Activated naive CD8-positive, alpha-beta T cell treated with anti-CD3 and anti-CD28 coated beads, Interleukin-2, amount 10 ng/mL, durations not matched to agents 7 days and 5 days (primary cell): ENCODE data around the gene PDZD2. TPM values are rescaled to one million over a fixed set of nuclear protein-coding genes. Genes with fewer than 3 reads are reported as not detected.

ENCODE experiments used
- ATAC-seq: fragments of 150-1000 bp; cut with Tn5 transposase; one replicate; pipeline ENCODE4 v1.10.0; 2021; ENCODE audit warnings: low read depth, moderate library complexity
- POLR2A ChIA-PET: fragments of 350-600 bp; sonication (Branson Sonifier 250); formaldehyde crosslinking; loops from one replicate; lab custom pipeline; 2021; ENCODE audit warnings: antibody characterized with exemption; lab: Charles Lee
- DNase-seq: peaks from one replicate; pipeline ENCODE4 v3.0.0; 2021
- H3K27ac Mint-ChIP-seq: one replicate; pipeline ENCODE4 v1.8.0; 2022; ENCODE audit warnings: mild to moderate bottlenecking, mixed read lengths
- H3K27me3 Mint-ChIP-seq: one replicate; pipeline ENCODE4 v1.8.0; 2022; ENCODE audit warnings: mild to moderate bottlenecking, moderate library complexity, mixed read lengths
- H3K36me3 Mint-ChIP-seq: one replicate; pipeline ENCODE4 v1.8.0; 2021; ENCODE audit warnings: mild to moderate bottlenecking, mixed read lengths
- H3K4me1 Mint-ChIP-seq: one replicate; pipeline ENCODE4 v1.8.0; 2021; ENCODE audit warnings: mixed read lengths
- H3K4me3 Mint-ChIP-seq: one replicate; pipeline ENCODE4 v1.8.0; 2022; ENCODE audit warnings: mild to moderate bottlenecking, moderate library complexity, mixed read lengths
- H3K9me3 Mint-ChIP-seq: one replicate; pipeline ENCODE4 v1.8.0; 2021; ENCODE audit warnings: mixed read lengths
- total RNA-seq, 2 experiments: library from RNA; stranded (reverse); gene quantifications; one replicate each; pipeline ENCODE4 v1.2.3, GENCODE V29; 2021

PDZD2 gene
- total RNA-seq, 2 experiments from 2014 or later, result 0.14 to 0.22 TPM

GRCh38 chr5:32083981-32084430 is 445.1 kb downstream of the PDZD2 start:
- H3K36me3 Mint-ChIP-seq, result no peaks in the 10 kb centered on the region
- H3K4me3 Mint-ChIP-seq, result no peak overlapping the region
- ATAC-seq, result no peak
- H3K27me3 Mint-ChIP-seq, result no peaks in the 10 kb centered on the region
- POLR2A ChIA-PET, result no interaction called here
- H3K27ac Mint-ChIP-seq, result no peak overlapping the region
- H3K4me1 Mint-ChIP-seq, result no peaks in the 10 kb centered on the region
- no peak for DNase-seq
- H3K9me3 Mint-ChIP-seq, result no peaks in the 10 kb centered on the region

DNA sequence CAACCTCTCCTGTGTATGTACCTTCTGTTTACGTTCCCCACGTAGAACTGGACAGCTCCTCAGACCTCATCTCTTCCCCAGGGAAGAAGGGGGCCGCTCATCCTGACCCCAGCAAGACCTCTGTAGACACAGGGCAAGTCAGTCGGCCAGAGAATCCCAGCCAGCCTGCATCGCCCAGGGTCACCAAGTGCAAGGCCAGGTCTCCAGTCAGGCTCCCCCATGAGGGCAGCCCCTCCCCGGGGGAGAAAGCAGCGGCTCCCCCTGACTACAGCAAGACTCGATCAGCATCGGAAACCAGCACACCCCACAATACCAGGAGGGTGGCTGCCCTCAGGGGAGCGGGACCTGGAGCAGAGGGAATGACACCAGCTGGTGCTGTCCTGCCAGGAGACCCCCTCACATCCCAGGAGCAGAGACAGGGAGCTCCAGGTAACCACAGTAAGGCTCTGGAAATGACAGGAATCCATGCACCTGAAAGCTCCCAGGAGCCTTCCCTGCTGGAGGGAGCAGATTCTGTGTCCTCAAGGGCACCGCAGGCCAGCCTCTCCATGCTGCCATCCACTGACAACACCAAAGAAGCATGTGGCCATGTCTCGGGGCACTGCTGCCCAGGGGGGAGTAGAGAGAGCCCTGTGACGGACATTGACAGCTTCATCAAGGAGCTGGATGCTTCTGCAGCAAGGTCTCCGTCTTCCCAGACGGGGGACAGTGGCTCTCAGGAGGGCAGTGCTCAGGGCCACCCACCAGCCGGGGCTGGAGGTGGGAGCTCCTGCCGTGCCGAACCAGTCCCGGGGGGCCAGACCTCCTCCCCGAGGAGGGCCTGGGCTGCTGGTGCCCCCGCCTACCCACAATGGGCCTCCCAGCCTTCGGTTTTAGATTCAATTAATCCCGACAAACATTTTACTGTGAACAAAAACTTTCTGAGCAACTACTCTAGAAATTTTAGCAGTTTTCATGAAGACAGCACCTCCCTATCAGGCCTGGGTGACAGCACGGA is 448.5 kb downstream of the PDZD2 start:
- no peak for DNase-seq
- no peaks in the 10 kb centered on the region for H3K4me1 Mint-ChIP-seq
- H3K27ac Mint-ChIP-seq, result no peak overlapping the region

DNA sequence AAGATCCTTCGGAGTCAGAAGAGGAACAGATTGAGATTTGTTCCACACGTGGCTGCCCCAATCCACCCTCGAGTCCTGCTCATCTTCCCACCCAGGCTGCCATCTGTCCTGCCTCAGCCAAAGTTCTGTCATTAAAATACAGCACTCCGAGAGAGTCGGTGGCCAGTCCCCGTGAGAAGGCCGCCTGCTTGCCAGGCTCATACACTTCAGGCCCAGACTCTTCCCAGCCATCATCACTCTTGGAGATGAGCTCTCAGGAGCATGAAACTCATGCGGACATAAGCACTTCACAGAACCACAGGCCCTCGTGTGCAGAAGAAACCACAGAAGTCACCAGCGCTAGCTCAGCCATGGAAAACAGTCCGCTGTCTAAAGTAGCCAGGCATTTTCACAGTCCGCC is 449.3 kb downstream of the PDZD2 start:
- POLR2A ChIA-PET, result no interaction called here
- ATAC-seq, result no peak

More for the DNA sequence above, 448.5 kb downstream of the PDZD2 start:
- Mint-ChIP-seq H3K4me3 (no peak overlapping the region), H3K27me3 (no peaks in the 10 kb centered on the region), H3K9me3 (no peaks in the 10 kb centered on the region), H3K36me3 (no peaks in the 10 kb centered on the region)
- POLR2A ChIA-PET, result no interaction called here
- ATAC-seq, result no peak

GRCh38 chr5:32089146-32090000 is 450.4 kb downstream of the PDZD2 start:
- no peak for ATAC-seq
- H3K36me3 Mint-ChIP-seq, result no peaks in the 10 kb centered on the region
- no peak for DNase-seq

More for the DNA sequence above, 449.3 kb downstream of the PDZD2 start:
- Mint-ChIP-seq H3K27ac (no peak overlapping the region), H3K27me3 (no peaks in the 10 kb centered on the region), H3K4me3 (no peak overlapping the region), H3K36me3 (no peaks in the 10 kb centered on the region), H3K9me3 (no peaks in the 10 kb centered on the region), H3K4me1 (peaks cover 3% of the 10 kb centered on the region)
- DNase-seq, result no peak

GRCh38 chr5:32090026-32090754 is 451.3 kb downstream of the PDZD2 start:
- H3K36me3 Mint-ChIP-seq, result no peaks in the 10 kb centered on the region
- no peak for ATAC-seq
- H3K27me3 Mint-ChIP-seq, result no peaks in the 10 kb centered on the region
- H3K9me3 Mint-ChIP-seq, result no peaks in the 10 kb centered on the region
- POLR2A ChIA-PET, result no interaction called here
- H3K4me1 Mint-ChIP-seq, result peaks cover 5% of the 10 kb centered on the region
- no peak overlapping the region for H3K4me3 Mint-ChIP-seq
- no peak overlapping the region for H3K27ac Mint-ChIP-seq
- DNase-seq, result no peak

More at GRCh38 chr5:32089146-32090000, 450.4 kb downstream of the PDZD2 start:
- H3K27ac Mint-ChIP-seq, result no peak overlapping the region
- peaks cover 5% of the 10 kb centered on the region for H3K4me1 Mint-ChIP-seq
- H3K27me3 Mint-ChIP-seq, result no peaks in the 10 kb centered on the region
- POLR2A ChIA-PET, result no interaction called here
- H3K4me3 Mint-ChIP-seq, result no peak overlapping the region
- no peaks in the 10 kb centered on the region for H3K9me3 Mint-ChIP-seq

GRCh38 chr5:32090755-32091128 is 451.8 kb downstream of the PDZD2 start:
- no peaks in the 10 kb centered on the region for H3K27me3 Mint-ChIP-seq
- peaks cover 5% of the 10 kb centered on the region for H3K4me1 Mint-ChIP-seq
- H3K9me3 Mint-ChIP-seq, result no peaks in the 10 kb centered on the region
- no peak overlapping the region for H3K4me3 Mint-ChIP-seq
- POLR2A ChIA-PET, result no interaction called here
- DNase-seq, result no peak
- no peak overlapping the region for H3K27ac Mint-ChIP-seq
- H3K36me3 Mint-ChIP-seq, result no peaks in the 10 kb centered on the region
- ATAC-seq, result no peak

DNA sequence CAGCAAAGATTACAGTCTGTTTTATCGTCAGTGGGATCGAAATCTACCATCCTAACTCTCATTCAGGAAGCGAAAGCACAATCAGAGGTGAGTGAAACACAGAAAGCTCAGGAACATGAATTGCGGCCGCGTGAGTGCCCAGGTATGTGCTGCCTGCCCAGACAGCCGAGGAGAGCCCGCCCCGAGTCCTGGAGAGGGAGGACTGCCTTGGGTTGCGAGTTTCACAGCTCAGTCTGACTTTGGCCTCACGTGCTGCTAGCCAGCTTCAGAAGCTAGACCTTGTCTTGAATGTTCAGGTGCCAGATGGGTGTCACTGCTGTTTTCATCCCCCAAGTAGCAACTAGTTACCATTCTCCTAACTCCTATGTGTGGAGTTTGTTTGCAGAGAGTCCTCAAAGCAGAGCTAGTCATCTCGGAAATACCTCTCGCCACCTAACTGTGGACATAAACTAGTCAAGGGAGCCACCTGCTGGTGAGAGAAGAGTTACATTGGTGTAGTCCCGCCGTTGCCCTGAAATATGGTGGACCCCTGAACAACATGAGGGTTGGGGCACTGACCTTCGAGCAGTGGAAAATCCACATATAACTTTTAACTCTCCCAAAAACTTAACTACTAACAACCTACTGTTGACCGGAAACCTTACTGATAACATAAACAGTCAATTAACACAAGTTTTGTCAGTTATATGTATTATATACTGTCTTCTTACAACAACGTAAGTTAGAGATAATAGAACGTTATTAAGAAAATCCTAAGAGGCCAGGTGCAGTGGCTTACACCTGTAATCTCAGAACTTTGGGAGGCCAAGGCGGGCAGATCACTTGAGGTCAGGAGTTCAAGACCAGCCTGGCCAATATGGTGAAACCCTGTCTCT is 454.2 kb downstream of the PDZD2 start:
- no peaks in the 10 kb centered on the region for H3K27me3 Mint-ChIP-seq
- H3K4me3 Mint-ChIP-seq, result no peak overlapping the region
- DNase-seq (no peak), ATAC-seq (peak; percentile 93)
- H3K27ac Mint-ChIP-seq, result no peak overlapping the region
- H3K9me3 Mint-ChIP-seq, result no peaks in the 10 kb centered on the region
- peaks cover 5% of the 10 kb centered on the region for H3K4me1 Mint-ChIP-seq
- peaks cover 3% of the 10 kb centered on the region for H3K36me3 Mint-ChIP-seq
- POLR2A ChIA-PET, result interaction anchor here (0.5 to 0.7 kb wide), 3 partner anchors 35 to 267 kb away, joined by 3 to 6 read pairs (median 3); no protein-coding TSS in a partner anchor

- POLR2A ChIA-PET, result no interaction called here
These were observed 455.8 kb downstream of the PDZD2 start for GRCh38 chr5:32094691-32095090.

DNA sequence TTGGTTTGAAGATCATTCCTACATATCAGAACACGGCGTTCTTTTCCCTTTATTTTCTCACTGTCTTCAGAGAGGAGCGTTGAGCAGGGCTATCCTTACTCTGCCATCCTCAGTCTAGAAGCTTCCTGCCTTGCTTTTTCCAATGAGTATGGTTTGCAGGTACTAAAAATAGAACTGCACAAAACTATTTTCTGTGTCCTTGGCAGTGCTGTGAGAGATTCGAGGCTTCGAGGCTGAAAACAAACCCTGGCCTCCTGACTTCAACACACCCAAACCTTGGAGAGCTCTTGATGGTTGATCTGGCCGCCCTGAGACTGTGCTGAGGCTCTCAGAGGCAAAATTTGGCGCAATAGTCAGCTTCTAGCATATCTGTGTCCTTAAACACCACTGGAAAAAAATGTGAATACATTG is 456.3 kb downstream of the PDZD2 start:
- H3K36me3 Mint-ChIP-seq, result peaks cover 6% of the 10 kb centered on the region
- no peak overlapping the region for H3K27ac Mint-ChIP-seq
- H3K4me1 Mint-ChIP-seq, result peaks cover 5% of the 10 kb centered on the region
- H3K9me3 Mint-ChIP-seq, result no peaks in the 10 kb centered on the region
- no peak overlapping the region for H3K4me3 Mint-ChIP-seq
- DNase-seq (no peak), ATAC-seq (no peak)
- H3K27me3 Mint-ChIP-seq, result no peaks in the 10 kb centered on the region
- POLR2A ChIA-PET, result interaction anchor here (0.7 kb wide), 2 partner anchors 269 to 509 kb away, joined by 3 read pairs; no protein-coding TSS in a partner anchor

More at GRCh38 chr5:32094691-32095090, 455.8 kb downstream of the PDZD2 start:
- H3K27me3 Mint-ChIP-seq, result no peaks in the 10 kb centered on the region
- peaks cover 6% of the 10 kb centered on the region for H3K36me3 Mint-ChIP-seq
- no peak overlapping the region for H3K4me3 Mint-ChIP-seq
- H3K4me1 Mint-ChIP-seq, result peaks cover 5% of the 10 kb centered on the region
- H3K9me3 Mint-ChIP-seq, result no peaks in the 10 kb centered on the region
- ATAC-seq (no peak), DNase-seq (no peak)
- no peak overlapping the region for H3K27ac Mint-ChIP-seq

DNA sequence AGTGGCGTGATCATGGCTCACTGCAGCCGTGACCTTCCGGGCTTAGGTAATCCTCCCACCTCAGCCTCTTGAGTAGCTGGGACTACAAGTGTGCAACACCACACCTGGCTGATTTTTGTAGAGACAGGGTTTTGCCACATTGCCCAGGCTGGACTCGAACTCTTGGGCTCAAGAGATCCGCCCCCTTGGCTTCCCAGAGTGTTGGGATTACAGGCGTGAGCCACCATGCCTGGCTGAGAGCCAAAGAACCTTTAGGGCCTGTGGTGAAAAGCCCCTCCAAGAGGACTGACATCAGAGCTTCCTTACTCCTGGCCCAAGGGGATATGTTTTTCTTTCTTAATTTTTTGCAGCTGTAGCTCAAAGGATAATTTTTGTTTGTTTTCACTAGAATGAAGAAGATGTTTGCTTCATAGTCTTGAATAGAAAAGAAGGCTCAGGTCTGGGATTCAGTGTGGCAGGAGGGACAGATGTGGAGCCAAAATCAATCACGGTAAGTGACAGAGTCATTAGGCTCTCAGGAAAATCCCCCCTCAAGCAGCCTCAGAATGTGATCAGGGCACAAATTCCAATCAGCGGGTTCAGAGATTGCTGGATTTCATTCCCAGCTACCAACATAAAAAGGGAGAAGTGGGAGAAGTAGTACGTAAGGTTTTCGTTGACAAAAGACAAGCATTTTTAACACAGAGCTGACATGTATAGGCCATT is 458.1 kb downstream of the PDZD2 start:
- H3K36me3 Mint-ChIP-seq, result peaks cover 6% of the 10 kb centered on the region
- no peak overlapping the region for H3K27ac Mint-ChIP-seq
- POLR2A ChIA-PET, result no interaction called here
- no peaks in the 10 kb centered on the region for H3K27me3 Mint-ChIP-seq
- ATAC-seq (no peak), DNase-seq (no peak)
- H3K4me1 Mint-ChIP-seq, result peaks cover 5% of the 10 kb centered on the region
- H3K9me3 Mint-ChIP-seq, result no peaks in the 10 kb centered on the region
- H3K4me3 Mint-ChIP-seq, result no peak overlapping the region

- no peak overlapping the region for H3K4me3 Mint-ChIP-seq
- H3K9me3 Mint-ChIP-seq, result no peaks in the 10 kb centered on the region
- DNase-seq (no peak), ATAC-seq (no peak)
- peaks cover 12% of the 10 kb centered on the region for H3K36me3 Mint-ChIP-seq
- H3K4me1 Mint-ChIP-seq, result peaks cover 3% of the 10 kb centered on the region
- no peak overlapping the region for H3K27ac Mint-ChIP-seq
- POLR2A ChIA-PET, result no interaction called here
- no peaks in the 10 kb centered on the region for H3K27me3 Mint-ChIP-seq
These were observed 459.4 kb downstream of the PDZD2 start for GRCh38 chr5:32098291-32098690.
